WTC11 (cell line): ENCODE measurements around the gene DNAH11. TPM values are rescaled to one million over a fixed set of nuclear protein-coding genes. Genes with fewer than 3 reads are reported as not detected.
A peak's percentile ranks its signal among the peaks of the same experiment; 100 is the strongest.

Experiments
- ATAC-seq: fragments of 200-7000 bp; cut with Tn5 transposase; 2 replicates; pipeline ENCODE4 v1.10.0; 2021; ENCODE audit warnings: mild to moderate bottlenecking, moderate library complexity
- CTCF ChIA-PET: fragments of 300-600 bp; sonication (Branson Sonifier 250); formaldehyde crosslinking; loops from one replicate; lab custom pipeline; 2021; ENCODE audit warnings: antibody characterized with exemption; lab: Charles Lee
- POLR2A ChIA-PET: fragments of 350-600 bp; sonication (Branson Sonifier 250); formaldehyde crosslinking; loops from one replicate; lab custom pipeline; 2021; ENCODE audit warnings: antibody characterized with exemption; lab: Charles Lee
- DNase-seq: peaks from one replicate; pipeline ENCODE4 v3.0.0; 2021; ENCODE audit warnings: low spot score
- H3K27ac Mint-ChIP-seq: 2 replicates; pipeline ENCODE4 v1.8.0; 2021; ENCODE audit warnings: mixed read lengths
- H3K27me3 Mint-ChIP-seq: 2 replicates; pipeline ENCODE4 v1.8.0; 2021; ENCODE audit warnings: low read depth, mild to moderate bottlenecking, moderate library complexity, mixed read lengths
- H3K36me3 Mint-ChIP-seq: 2 replicates; pipeline ENCODE4 v1.8.0; 2021; ENCODE audit warnings: mixed read lengths
- H3K4me1 Mint-ChIP-seq: 2 replicates; pipeline ENCODE4 v1.8.0; 2022; ENCODE audit warnings: mixed read lengths
- H3K4me3 Mint-ChIP-seq: 2 replicates; pipeline ENCODE4 v1.8.0; 2021; ENCODE audit warnings: mild to moderate bottlenecking, moderate library complexity, mixed read lengths
- H3K9me3 Mint-ChIP-seq: 2 replicates; pipeline ENCODE4 v1.8.0; 2021; ENCODE audit warnings: mixed read lengths
- FOXK1 ChIP-seq: sonication (generic); formaldehyde crosslinking; IDR thresholded peaks from 2 replicates; pipeline ENCODE4 v1.8.0; 2022; ENCODE audit warnings: mild to moderate bottlenecking, moderate library complexity, missing genetic modification reagents
- FOXP1 ChIP-seq: sonication (generic); formaldehyde crosslinking; IDR thresholded peaks from 2 replicates; pipeline ENCODE4 v1.8.0; 2022; ENCODE audit warnings: missing genetic modification reagents, mild to moderate bottlenecking, moderate library complexity, borderline replicate concordance
- GABPB1 ChIP-seq: sonication (generic); formaldehyde crosslinking; IDR thresholded peaks from 2 replicates; pipeline ENCODE4 v1.8.1; 2023; ENCODE audit warnings: mild to moderate bottlenecking, missing genetic modification reagents
- SMAD4 ChIP-seq: sonication (generic); formaldehyde crosslinking; IDR thresholded peaks from 2 replicates; pipeline ENCODE4 v1.8.0; 2022; ENCODE audit warnings: mild to moderate bottlenecking, missing genetic modification reagents
- TEAD1 ChIP-seq: sonication (generic); formaldehyde crosslinking; IDR thresholded peaks from 2 replicates; pipeline ENCODE4 v1.8.0; 2022; ENCODE audit warnings: mild to moderate bottlenecking, missing genetic modification reagents
- TEAD4 ChIP-seq: sonication (generic); formaldehyde crosslinking; IDR thresholded peaks from 2 replicates; pipeline ENCODE4 v1.8.0; 2022; ENCODE audit warnings: mild to moderate bottlenecking, missing genetic modification reagents
- ZBTB21 ChIP-seq: sonication (generic); formaldehyde crosslinking; IDR thresholded peaks from 2 replicates; pipeline ENCODE4 v1.8.1; 2023; ENCODE audit warnings: mild to moderate bottlenecking, missing genetic modification reagents, borderline replicate concordance
- ZNF219 ChIP-seq: sonication (generic); formaldehyde crosslinking; IDR thresholded peaks from 2 replicates; pipeline ENCODE4 v1.8.0; 2023; ENCODE audit warnings: missing genetic modification reagents, mild to moderate bottlenecking, borderline replicate concordance
- ZNF416 ChIP-seq: fragments of 250-450 bp; sonication (Bioruptor Pico); IDR thresholded peaks from 2 replicates; pipeline ENCODE4 v1.9.0; 2021; ENCODE audit warnings: mild to moderate bottlenecking, inconsistent platforms
- ZNF423 ChIP-seq: fragments of 250-450 bp; sonication (Bioruptor Pico); IDR thresholded peaks from 2 replicates; pipeline ENCODE4 v2.1.2; 2022; ENCODE audit warnings: mild to moderate bottlenecking, moderate library complexity
- total RNA-seq: library from RNA; stranded (reverse); gene quantifications from 3 replicates; pipeline ENCODE4 v1.2.3, GENCODE V29; 2021
- TF ChIP-seq, protein P1 (sequence below): sonication (generic); formaldehyde crosslinking; IDR thresholded peaks from 2 replicates; pipeline ENCODE4 v1.8.1; 2023; ENCODE audit warnings: mild to moderate bottlenecking, moderate library complexity, missing genetic modification reagents
- TF ChIP-seq, protein P2 (sequence below): sonication (generic); formaldehyde crosslinking; IDR thresholded peaks from 2 replicates; pipeline ENCODE4 v1.8.0; 2022; ENCODE audit warnings: mild to moderate bottlenecking, missing genetic modification reagents
- TF ChIP-seq, protein P3 (sequence below): sonication (generic); formaldehyde crosslinking; IDR thresholded peaks from 2 replicates; pipeline ENCODE4 v1.8.1; 2022; ENCODE audit warnings: mild to moderate bottlenecking, missing genetic modification reagents, moderate library complexity, borderline replicate concordance
- TF ChIP-seq, protein P4 (sequence below): sonication (generic); formaldehyde crosslinking; IDR thresholded peaks from 2 replicates; pipeline ENCODE4 v1.8.1; 2022; ENCODE audit warnings: mild to moderate bottlenecking, moderate library complexity, missing genetic modification reagents
- TF ChIP-seq, protein P5 (sequence below): fragments of 200-600 bp; IDR thresholded peaks from 2 replicates; pipeline ENCODE4 v1.8.0; 2022; ENCODE audit warnings: antibody characterized with exemption
- TF ChIP-seq, protein P6 (sequence below): sonication (generic); formaldehyde crosslinking; IDR thresholded peaks from 2 replicates; pipeline ENCODE4 v1.8.0; 2022; ENCODE audit warnings: mild to moderate bottlenecking, missing genetic modification reagents
- TF ChIP-seq, protein P7 (sequence below): sonication (generic); formaldehyde crosslinking; IDR thresholded peaks from 2 replicates; pipeline ENCODE4 v1.8.1; 2023; ENCODE audit warnings: mild to moderate bottlenecking, missing genetic modification reagents
- TF ChIP-seq, protein P8 (sequence below): sonication (generic); formaldehyde crosslinking; conservative IDR thresholded peaks from 2 replicates; pipeline ENCODE4 v1.8.1; 2022; ENCODE audit warnings: mild to moderate bottlenecking, missing genetic modification reagents

Gene DNAH11
- total RNA-seq, 1 experiment from 2014 or later, result 6.4 TPM

DNA sequence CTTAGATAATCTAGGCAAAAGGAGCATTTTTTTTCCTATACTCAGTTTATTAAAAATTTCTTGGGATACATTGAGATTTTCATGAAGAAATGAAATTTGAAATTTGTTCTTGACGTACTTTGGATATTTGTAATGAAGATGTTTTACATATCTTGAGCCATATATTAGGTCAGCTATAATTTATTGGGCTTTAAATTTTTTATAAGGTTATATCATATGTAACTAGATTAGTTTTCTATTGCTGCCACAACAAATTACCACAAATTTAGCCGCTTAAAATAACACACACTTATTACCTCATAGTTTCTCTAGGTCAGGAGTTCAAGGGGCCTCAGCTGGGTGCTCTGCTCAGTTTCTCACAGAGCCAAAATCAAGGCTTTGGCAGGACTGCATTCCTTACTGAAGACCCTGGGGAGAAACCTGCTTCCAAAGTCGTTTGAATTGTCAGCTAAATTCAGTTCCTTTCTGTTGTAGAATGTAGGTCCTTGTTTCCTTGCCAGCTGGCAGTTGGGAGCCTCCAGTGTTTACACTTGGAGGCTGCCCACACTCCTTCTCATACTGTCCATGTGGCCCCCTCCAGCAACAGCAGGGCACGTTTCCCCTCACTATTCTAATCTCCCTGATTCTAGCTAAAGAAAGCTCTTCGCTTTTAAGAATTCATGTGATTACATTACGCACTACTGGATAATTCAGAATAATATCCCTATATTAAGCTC is 42.6 kb upstream of the DNAH11 start (continued):
- TF ChIP-seq, protein P1, sequence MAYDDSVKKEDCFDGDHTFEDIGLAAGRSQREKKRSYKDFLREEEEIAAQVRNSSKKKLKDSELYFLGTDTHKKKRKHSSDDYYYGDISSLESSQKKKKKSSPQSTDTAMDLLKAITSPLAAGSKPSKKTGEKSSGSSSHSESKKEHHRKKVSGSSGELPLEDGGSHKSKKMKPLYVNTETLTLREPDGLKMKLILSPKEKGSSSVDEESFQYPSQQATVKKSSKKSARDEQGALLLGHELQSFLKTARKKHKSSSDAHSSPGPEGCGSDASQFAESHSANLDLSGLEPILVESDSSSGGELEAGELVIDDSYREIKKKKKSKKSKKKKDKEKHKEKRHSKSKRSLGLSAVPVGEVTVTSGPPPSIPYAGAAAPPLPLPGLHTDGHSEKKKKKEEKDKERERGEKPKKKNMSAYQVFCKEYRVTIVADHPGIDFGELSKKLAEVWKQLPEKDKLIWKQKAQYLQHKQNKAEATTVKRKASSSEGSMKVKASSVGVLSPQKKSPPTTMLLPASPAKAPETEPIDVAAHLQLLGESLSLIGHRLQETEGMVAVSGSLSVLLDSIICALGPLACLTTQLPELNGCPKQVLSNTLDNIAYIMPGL (CRISPR knock-in tag), result no peak
- TF ChIP-seq ZNF423 (CRISPR knock-in tag) (no peak), GABPB1 (CRISPR knock-in tag) (no peak), TEAD1 (CRISPR knock-in tag) (no peak)

DNA sequence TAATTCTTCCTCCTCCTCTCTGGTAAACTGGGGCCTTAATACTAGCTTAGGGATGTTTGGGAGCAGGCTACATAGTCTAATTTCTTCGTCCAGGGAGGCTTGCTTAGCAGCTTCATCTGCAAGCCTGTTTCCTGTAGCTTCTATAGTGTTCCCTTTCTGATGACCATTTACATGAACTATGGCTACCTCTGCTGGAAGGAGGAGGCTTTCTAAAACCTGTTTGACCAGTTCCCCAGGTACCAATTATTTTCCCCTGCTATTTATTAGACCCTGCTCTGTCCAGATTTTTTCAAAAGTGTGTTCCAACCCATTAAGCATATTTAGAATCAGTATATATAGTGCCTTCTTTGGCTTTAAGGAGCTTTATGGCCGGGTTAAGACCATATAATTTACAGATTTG is 38.8 kb upstream of the DNAH11 start:
- Mint-ChIP-seq H3K4me1 (peaks cover 27% of the 10 kb centered on the region), H3K36me3 (peaks cover 69% of the 10 kb centered on the region), H3K27ac (peak overlapping the region; percentile 73; the same call in 1 of the 2 replicates), H3K9me3 (peaks cover 36% of the 10 kb centered on the region), H3K4me3 (no peak overlapping the region), H3K27me3 (no peaks in the 10 kb centered on the region)
- TF ChIP-seq ZNF219 (CRISPR knock-in tag), result no peak
- TF ChIP-seq ZBTB21 (CRISPR knock-in tag), result no peak
- TF ChIP-seq, protein P2, sequence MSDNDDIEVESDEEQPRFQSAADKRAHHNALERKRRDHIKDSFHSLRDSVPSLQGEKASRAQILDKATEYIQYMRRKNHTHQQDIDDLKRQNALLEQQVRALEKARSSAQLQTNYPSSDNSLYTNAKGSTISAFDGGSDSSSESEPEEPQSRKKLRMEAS (CRISPR knock-in tag), result no peak
- ChIA-PET POLR2A (no interaction called here), CTCF (interaction anchor here (1.7 kb wide), 1 partner anchor 242 kb away, joined by 5 read pairs; no protein-coding TSS in a partner anchor)
- ATAC-seq, result no peak; the same call in 1 of the 2 replicates
- no peak for DNase-seq

DNA sequence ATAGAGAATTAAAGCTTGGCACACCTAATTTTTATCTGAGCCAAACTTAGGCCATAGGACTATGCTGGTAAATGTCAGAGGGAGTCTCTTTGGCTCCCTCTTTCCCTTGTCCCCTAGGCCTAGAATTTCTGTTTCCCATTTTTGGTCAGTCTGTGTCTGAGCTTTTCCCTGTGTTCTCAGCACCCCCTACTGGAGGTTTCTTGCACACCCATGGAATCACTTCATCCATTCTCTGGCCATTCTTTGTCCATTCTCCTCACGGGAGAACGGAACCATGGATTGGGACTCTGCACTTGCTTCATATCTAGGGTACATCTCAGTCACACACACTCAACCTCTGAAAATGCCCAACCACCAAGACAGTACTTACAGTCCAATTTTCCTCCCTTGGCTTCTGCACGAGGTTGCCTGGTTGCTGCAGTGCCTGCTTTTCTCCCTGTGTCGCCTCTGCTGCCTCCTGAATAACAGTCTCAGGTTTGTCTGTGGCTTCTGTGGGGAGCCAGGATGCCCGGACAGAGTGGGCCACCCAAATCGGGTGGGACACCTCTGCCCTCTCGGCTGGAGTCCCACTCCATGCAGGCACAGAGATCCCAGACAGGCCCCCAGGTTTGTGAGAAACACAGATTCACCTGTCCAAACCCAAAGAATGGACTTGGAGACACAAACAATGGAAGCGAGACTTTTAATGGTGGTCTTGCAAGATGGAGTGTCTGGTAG is 35.1 kb upstream of the DNAH11 start:
- peak; percentile 88 for ATAC-seq
- H3K4me3 Mint-ChIP-seq, result no peak overlapping the region
- peaks cover 22% of the 10 kb centered on the region for H3K9me3 Mint-ChIP-seq
- peaks cover 28% of the 10 kb centered on the region for H3K4me1 Mint-ChIP-seq
- CTCF ChIA-PET, result interaction anchor here (0.7 to 1.6 kb wide), 5 partner anchors 10 to 260 kb away, joined by 3 to 5 read pairs (median 4); no protein-coding TSS in a partner anchor
- H3K36me3 Mint-ChIP-seq, result peaks cover 60% of the 10 kb centered on the region
- H3K27me3 Mint-ChIP-seq, result no peaks in the 10 kb centered on the region
- POLR2A ChIA-PET, result no interaction called here
- no peak for TF ChIP-seq TEAD4 (CRISPR knock-in tag)
- TF ChIP-seq SMAD4 (CRISPR knock-in tag), result no peak
- TF ChIP-seq, protein P3, sequence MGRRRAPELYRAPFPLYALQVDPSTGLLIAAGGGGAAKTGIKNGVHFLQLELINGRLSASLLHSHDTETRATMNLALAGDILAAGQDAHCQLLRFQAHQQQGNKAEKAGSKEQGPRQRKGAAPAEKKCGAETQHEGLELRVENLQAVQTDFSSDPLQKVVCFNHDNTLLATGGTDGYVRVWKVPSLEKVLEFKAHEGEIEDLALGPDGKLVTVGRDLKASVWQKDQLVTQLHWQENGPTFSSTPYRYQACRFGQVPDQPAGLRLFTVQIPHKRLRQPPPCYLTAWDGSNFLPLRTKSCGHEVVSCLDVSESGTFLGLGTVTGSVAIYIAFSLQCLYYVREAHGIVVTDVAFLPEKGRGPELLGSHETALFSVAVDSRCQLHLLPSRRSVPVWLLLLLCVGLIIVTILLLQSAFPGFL (CRISPR knock-in tag), result no peak
- TF ChIP-seq, protein P4, sequence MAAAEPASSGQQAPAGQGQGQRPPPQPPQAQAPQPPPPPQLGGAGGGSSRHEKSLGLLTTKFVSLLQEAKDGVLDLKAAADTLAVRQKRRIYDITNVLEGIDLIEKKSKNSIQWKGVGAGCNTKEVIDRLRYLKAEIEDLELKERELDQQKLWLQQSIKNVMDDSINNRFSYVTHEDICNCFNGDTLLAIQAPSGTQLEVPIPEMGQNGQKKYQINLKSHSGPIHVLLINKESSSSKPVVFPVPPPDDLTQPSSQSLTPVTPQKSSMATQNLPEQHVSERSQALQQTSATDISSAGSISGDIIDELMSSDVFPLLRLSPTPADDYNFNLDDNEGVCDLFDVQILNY (CRISPR knock-in tag), result no peak
- TF ChIP-seq, protein P5, sequence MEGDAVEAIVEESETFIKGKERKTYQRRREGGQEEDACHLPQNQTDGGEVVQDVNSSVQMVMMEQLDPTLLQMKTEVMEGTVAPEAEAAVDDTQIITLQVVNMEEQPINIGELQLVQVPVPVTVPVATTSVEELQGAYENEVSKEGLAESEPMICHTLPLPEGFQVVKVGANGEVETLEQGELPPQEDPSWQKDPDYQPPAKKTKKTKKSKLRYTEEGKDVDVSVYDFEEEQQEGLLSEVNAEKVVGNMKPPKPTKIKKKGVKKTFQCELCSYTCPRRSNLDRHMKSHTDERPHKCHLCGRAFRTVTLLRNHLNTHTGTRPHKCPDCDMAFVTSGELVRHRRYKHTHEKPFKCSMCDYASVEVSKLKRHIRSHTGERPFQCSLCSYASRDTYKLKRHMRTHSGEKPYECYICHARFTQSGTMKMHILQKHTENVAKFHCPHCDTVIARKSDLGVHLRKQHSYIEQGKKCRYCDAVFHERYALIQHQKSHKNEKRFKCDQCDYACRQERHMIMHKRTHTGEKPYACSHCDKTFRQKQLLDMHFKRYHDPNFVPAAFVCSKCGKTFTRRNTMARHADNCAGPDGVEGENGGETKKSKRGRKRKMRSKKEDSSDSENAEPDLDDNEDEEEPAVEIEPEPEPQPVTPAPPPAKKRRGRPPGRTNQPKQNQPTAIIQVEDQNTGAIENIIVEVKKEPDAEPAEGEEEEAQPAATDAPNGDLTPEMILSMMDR, result peak; percentile 81
- DNase-seq, result peak; percentile 71
- H3K27ac Mint-ChIP-seq, result peak overlapping the region; percentile 79; the same call in 1 of the 2 replicates

DNA sequence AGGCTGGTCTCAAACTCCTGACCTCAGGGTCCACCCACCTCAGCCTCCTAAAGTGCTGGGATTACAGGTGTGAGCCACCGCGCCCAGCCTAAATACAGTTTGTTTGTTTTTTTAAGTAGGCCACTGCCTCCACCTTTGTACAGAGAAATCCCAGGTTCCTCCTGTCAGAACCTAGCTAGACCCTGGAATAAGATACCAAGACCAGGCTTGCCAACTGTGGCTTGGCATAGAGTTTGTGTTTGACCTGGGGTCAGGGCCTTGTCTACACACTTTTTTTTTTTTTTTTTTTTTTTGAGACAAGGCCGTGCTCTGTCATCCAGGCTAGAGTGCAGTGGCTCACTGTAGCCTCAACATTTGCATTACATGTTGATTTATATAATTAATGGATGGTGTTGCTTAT is 34.3 kb upstream of the DNAH11 start:
- Mint-ChIP-seq H3K4me1 (peaks cover 20% of the 10 kb centered on the region), H3K27me3 (no peaks in the 10 kb centered on the region), H3K4me3 (no peak overlapping the region), H3K36me3 (peaks cover 53% of the 10 kb centered on the region), H3K27ac (no peak overlapping the region), H3K9me3 (peaks cover 22% of the 10 kb centered on the region)
- DNase-seq, result no peak
- ATAC-seq, result no peak
- CTCF ChIA-PET, result no interaction called here
- POLR2A ChIA-PET, result no interaction called here
- TF ChIP-seq FOXP1, result no peak
- TF ChIP-seq, protein P6, sequence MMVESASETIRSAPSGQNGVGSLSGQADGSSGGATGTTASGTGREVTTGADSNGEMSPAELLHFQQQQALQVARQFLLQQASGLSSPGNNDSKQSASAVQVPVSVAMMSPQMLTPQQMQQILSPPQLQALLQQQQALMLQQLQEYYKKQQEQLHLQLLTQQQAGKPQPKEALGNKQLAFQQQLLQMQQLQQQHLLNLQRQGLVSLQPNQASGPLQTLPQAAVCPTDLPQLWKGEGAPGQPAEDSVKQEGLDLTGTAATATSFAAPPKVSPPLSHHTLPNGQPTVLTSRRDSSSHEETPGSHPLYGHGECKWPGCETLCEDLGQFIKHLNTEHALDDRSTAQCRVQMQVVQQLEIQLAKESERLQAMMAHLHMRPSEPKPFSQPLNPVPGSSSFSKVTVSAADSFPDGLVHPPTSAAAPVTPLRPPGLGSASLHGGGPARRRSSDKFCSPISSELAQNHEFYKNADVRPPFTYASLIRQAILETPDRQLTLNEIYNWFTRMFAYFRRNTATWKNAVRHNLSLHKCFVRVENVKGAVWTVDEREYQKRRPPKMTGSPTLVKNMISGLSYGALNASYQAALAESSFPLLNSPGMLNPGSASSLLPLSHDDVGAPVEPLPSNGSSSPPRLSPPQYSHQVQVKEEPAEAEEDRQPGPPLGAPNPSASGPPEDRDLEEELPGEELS (CRISPR knock-in tag), result no peak
- TF ChIP-seq, protein P7, sequence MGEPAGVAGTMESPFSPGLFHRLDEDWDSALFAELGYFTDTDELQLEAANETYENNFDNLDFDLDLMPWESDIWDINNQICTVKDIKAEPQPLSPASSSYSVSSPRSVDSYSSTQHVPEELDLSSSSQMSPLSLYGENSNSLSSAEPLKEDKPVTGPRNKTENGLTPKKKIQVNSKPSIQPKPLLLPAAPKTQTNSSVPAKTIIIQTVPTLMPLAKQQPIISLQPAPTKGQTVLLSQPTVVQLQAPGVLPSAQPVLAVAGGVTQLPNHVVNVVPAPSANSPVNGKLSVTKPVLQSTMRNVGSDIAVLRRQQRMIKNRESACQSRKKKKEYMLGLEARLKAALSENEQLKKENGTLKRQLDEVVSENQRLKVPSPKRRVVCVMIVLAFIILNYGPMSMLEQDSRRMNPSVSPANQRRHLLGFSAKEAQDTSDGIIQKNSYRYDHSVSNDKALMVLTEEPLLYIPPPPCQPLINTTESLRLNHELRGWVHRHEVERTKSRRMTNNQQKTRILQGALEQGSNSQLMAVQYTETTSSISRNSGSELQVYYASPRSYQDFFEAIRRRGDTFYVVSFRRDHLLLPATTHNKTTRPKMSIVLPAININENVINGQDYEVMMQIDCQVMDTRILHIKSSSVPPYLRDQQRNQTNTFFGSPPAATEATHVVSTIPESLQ (CRISPR knock-in tag), result no peak
- no peak for TF ChIP-seq FOXK1 (CRISPR knock-in tag)
- TF ChIP-seq, protein P8, sequence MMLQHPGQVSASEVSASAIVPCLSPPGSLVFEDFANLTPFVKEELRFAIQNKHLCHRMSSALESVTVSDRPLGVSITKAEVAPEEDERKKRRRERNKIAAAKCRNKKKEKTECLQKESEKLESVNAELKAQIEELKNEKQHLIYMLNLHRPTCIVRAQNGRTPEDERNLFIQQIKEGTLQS (CRISPR knock-in tag), result no peak
- no peak for TF ChIP-seq ZNF416 (CRISPR knock-in tag)
